AG09309 (cell line): ENCODE results near the gene ACTR5.
"Not testable (repeated sequence)": the region's sequence is repeated elsewhere in the genome, so short reads cannot be mapped to it uniquely, and the experiment has no call there.

Experiments used
- DNase-seq: peaks from one replicate; pipeline ENCODE4 v3.0.0-alpha.2; 2010; ENCODE audit warnings: low read depth
- H3K4me3 ChIP-seq: 2 replicates; pipeline ENCODE4 v1.5.1; 2011; ENCODE audit warnings: mild to moderate bottlenecking, low read depth, low read length, moderate library complexity; ENCODE audit not compliant: control insufficient read depth
- CTCF ChIP-seq: IDR thresholded peaks from 2 replicates; pipeline ENCODE4 v1.5.1; 2011; ENCODE audit warnings: mild to moderate bottlenecking, low read depth, low read length, inconsistent platforms; ENCODE audit not compliant: insufficient read depth, control insufficient read depth; ENCODE audit errors: missing control alignments

Gene ACTR5

GRCh38 chr20:38806855-38807655 is 58.8 kb downstream of the ACTR5 start:
- no peak overlapping the region for H3K4me3 ChIP-seq
- TF ChIP-seq CTCF, result no peak
- no peak for DNase-seq

DNA sequence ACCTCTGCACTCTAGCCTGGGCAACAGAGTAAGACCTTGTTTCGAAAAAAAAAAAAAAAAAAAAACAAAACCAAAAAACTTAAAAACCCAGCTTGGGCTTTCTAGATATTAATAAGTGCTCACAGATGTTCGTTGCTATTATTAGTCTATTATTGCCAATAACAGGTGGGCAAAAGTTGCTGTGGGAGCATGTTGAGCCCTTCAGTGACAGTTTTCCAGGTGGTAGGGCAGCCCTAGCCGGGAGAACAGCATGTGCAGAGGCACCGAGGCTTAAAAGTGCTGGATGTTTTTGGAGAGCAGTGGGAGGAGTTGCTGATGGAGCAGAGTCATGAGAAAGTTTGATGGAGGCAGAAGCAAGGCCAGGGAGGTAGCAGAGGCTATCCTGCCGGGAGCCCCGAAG is 61.7 kb downstream of the ACTR5 start:
- no peak overlapping the region for H3K4me3 ChIP-seq
- TF ChIP-seq CTCF, result no peak
- no peak for DNase-seq

GRCh38 chr20:38810926-38811630 is 62.8 kb downstream of the ACTR5 start:
- no peak for DNase-seq
- no peak for TF ChIP-seq CTCF

DNA sequence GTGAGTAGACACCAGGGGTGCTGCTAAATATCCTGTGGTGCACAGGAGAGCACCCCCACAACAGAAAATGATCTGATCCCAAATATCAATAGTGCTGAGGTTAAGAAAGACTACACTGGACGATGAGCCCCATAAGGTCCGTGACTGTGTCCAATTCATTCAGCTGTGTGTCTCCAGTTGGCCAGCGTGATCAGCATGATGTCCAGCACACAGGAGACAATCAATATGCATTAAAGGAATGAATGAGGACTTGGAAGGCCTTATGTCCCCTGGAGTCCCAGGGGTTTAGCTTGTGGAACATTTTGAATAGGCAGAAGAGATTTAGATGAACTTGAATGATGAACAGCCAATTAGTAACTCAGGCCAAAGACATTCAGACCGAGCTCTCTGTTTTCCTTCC is 63.5 kb downstream of the ACTR5 start:
- H3K4me3 ChIP-seq, result no peak overlapping the region
- DNase-seq, result no peak
- TF ChIP-seq CTCF, result no peak

More at GRCh38 chr20:38810926-38811630, 62.8 kb downstream of the ACTR5 start:
- no peak overlapping the region for H3K4me3 ChIP-seq

DNA sequence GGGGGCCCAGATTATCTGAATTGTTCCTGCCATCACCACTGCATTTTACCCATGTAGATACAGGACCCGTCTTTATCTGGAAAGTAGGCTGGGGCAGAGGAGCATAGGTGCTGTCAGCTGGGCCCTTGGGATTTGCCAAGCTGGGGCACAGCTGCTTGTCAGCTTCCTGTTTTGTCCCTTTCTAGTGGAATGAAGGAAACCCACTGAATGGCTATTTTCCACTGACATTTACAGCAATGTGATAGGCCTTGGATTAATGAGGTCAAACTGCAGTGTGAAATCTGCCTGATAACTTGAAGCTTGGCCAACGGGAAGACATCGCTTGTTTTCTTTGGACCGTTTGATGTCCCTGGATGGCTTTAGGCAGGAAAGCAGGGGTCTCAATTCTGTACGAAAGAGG is 63.9 kb downstream of the ACTR5 start:
- TF ChIP-seq CTCF, result no peak
- DNase-seq, result no peak
- no peak overlapping the region for H3K4me3 ChIP-seq

DNA sequence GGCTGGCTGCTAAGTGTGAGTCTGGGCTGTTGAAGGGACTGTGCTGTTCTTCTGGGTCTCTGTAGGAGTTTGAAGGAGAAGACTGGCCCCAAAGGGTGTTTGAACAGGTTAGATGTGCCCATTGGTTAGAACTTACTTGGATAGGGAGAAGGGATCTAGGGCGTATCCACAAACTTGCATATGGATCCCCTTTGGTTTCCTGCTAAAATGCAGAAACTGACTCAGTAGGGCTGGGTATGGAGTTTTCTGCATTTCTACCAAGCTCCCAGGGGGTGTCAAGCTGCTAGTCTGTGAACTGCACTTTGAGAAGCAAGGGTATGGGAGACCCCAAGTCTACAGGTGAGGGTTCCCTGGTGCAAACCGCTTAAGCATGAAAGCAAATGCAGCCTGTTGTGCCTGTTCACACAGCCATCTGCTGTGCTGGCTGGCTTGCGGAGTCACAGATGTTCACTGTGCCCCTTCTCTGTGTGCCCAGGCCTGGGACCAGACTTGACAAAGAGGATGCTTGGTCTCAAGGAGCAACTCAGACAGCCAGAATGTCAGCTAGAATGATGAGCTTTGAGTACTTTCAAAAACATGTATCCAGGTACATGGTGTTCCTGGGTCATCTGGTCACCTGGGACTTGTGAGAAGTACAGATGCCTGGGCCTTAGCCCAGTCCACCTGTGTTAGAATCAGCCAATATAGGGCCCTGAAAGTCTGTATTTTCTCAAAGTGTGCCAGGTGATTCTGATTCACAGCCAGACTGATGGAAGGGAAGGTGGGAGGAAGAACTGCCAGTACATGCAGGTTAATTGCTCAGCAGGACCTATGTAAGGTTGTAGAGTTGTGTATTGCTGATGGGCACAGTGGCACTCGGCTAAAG is 64.7 kb downstream of the ACTR5 start:
- no peak overlapping the region for H3K4me3 ChIP-seq
- DNase-seq, result no peak
- TF ChIP-seq CTCF, result no peak

GRCh38 chr20:38813574-38813962 is 65.3 kb downstream of the ACTR5 start:
- DNase-seq, H3K4me3 ChIP-seq: not testable (repeated sequence)
